IMR-90 (cell line): ENCODE data around the gene NKAIN2. TPM values are rescaled to one million over a fixed set of nuclear protein-coding genes. Genes with fewer than 3 reads are reported as not detected.

Source experiments
- ATAC-seq: fragments of 200-7000 bp; cut with Tn5 transposase; 2 replicates; pipeline ENCODE4 v1.9.1; 2020; ENCODE audit warnings: low read depth, mild to moderate bottlenecking, moderate library complexity
- BruUV-seq: library from RNA; stranded (reverse); fragments of 400-500 nt; replicated peaks from 2 replicates; lab custom pipeline; 2021; lab: Mats Ljungman, UMichigan
- CTCF ChIA-PET: fragments of 300-600 bp; formaldehyde crosslinking; extraction: SDS; loops from one replicate; lab custom pipeline; 2021; ENCODE audit warnings: antibody characterized with exemption; lab: Yijun Ruan, JAX
- POLR2A ChIA-PET: fragments of 300-600 bp; sonication (Branson Sonifier 250); formaldehyde crosslinking; loops from one replicate; lab custom pipeline; 2022; ENCODE audit warnings: antibody characterized with exemption; ENCODE audit not compliant: unreplicated experiment; lab: Charles Lee
- DNase-seq: peaks from one replicate; pipeline ENCODE4 v3.0.0; 2013
- H2AFZ ChIP-seq: replicated peaks from 2 replicates; pipeline ENCODE3; 2013; ENCODE audit warnings: low read length, mild to moderate bottlenecking; ENCODE audit not compliant: poor library complexity
- H2AK5ac ChIP-seq: 2 replicates; pipeline ENCODE4 v1.6.1; 2013; ENCODE audit warnings: low read depth, low read length, inconsistent platforms
- H2AK9ac ChIP-seq: replicated peaks from 2 replicates; pipeline ENCODE3; 2013; ENCODE audit warnings: mild to moderate bottlenecking, low read depth, low read length, moderate library complexity; ENCODE audit not compliant: poor library complexity
- H2BK120ac ChIP-seq: 2 replicates; pipeline ENCODE4 v1.6.1; 2013; ENCODE audit warnings: low read depth, low read length, inconsistent platforms
- H2BK15ac ChIP-seq: 3 replicates; pipeline ENCODE4 v1.6.1; 2013; ENCODE audit warnings: low read depth, low read length, inconsistent platforms
- H2BK20ac ChIP-seq: 2 replicates; pipeline ENCODE4 v1.6.1; 2013; ENCODE audit warnings: low read depth, mild to moderate bottlenecking, inconsistent platforms, low read length, moderate library complexity
- H2BK5ac ChIP-seq: 2 replicates; pipeline ENCODE4 v1.6.1; 2013; ENCODE audit warnings: mild to moderate bottlenecking, low read depth, low read length, inconsistent platforms; ENCODE audit not compliant: poor library complexity, severe bottlenecking
- H3K14ac ChIP-seq: replicated peaks from 2 replicates; pipeline ENCODE4 v1.6.1; 2013; ENCODE audit warnings: low read depth, low read length, inconsistent platforms
- H3K18ac ChIP-seq: 2 replicates; pipeline ENCODE4 v1.6.1; 2013; ENCODE audit warnings: low read depth, low read length, control low read depth
- H3K23ac ChIP-seq: 2 replicates; pipeline ENCODE4 v1.6.1; 2013; ENCODE audit warnings: low read depth, low read length, inconsistent platforms
- H3K27ac ChIP-seq: 2 replicates; pipeline ENCODE4 v1.5.1; 2013; ENCODE audit warnings: mild to moderate bottlenecking, control low read depth, low read length; ENCODE audit not compliant: insufficient read depth
- H3K27me3 ChIP-seq: 2 replicates; pipeline ENCODE4 v1.6.1; 2013; ENCODE audit warnings: low read length; ENCODE audit not compliant: control insufficient read depth, insufficient read depth
- H3K36me3 ChIP-seq: 2 replicates; pipeline ENCODE4 v1.6.1; 2013; ENCODE audit warnings: low read length, mixed read lengths; ENCODE audit not compliant: control insufficient read depth, insufficient read depth
- H3K4ac ChIP-seq: 2 replicates; pipeline ENCODE4 v1.6.1; 2013; ENCODE audit warnings: low read depth, low read length, inconsistent platforms
- H3K4me1 ChIP-seq: 2 replicates; pipeline ENCODE4 v1.6.1; 2013; ENCODE audit warnings: low read length, mixed read lengths; ENCODE audit not compliant: control insufficient read depth, insufficient read depth
- H3K4me2 ChIP-seq: 2 replicates; pipeline ENCODE4 v1.6.1; 2013; ENCODE audit warnings: low read depth, mild to moderate bottlenecking, control low read depth, low read length, moderate library complexity
- H3K4me3 ChIP-seq: 2 replicates; pipeline ENCODE4 v1.5.1; 2013; ENCODE audit warnings: low read depth, mild to moderate bottlenecking, control low read depth, low read length, moderate library complexity; ENCODE audit not compliant: insufficient read depth
- H3K56ac ChIP-seq: 2 replicates; pipeline ENCODE4 v1.6.1; 2013; ENCODE audit warnings: low read length, inconsistent platforms; ENCODE audit not compliant: insufficient read depth; ENCODE audit errors: extremely low read depth
- H3K79me1 ChIP-seq, 2 experiments: 2 replicates each; pipeline ENCODE4 v1.6.1; 2013; ENCODE audit warnings: low read length in 2 of 2, inconsistent platforms in 1 of 2, low read depth in 1 of 2
- H3K9ac ChIP-seq: 2 replicates; pipeline ENCODE4 v1.6.1; 2013; ENCODE audit warnings: low read depth, low read length, control low read depth
- H3K9me1 ChIP-seq: 2 replicates; pipeline ENCODE4 v1.6.1; 2013; ENCODE audit warnings: low read length, inconsistent platforms; ENCODE audit not compliant: insufficient read depth
- H3K9me3 ChIP-seq: 2 replicates; pipeline ENCODE4 v1.6.1; 2013; ENCODE audit warnings: low read length; ENCODE audit not compliant: control insufficient read depth, insufficient read depth
- H4K20me1 ChIP-seq: 2 replicates; pipeline ENCODE4 v1.6.1; 2013; ENCODE audit warnings: low read length, inconsistent platforms; ENCODE audit not compliant: insufficient read depth
- H4K5ac ChIP-seq: 2 replicates; pipeline ENCODE4 v1.6.1; 2013; ENCODE audit warnings: mild to moderate bottlenecking, low read depth, low read length, control low read depth
- H4K8ac ChIP-seq, 2 experiments: 2 replicates each; pipeline ENCODE4 v1.6.1; 2013; ENCODE audit warnings: low read depth in 2 of 2, low read length in 2 of 2, control low read depth in 1 of 2, inconsistent platforms in 1 of 2
- H4K91ac ChIP-seq: 2 replicates; pipeline ENCODE4 v1.6.1; 2013; ENCODE audit warnings: low read depth, low read length, inconsistent platforms; ENCODE audit not compliant: insufficient read depth
- MAFK ChIP-seq: IDR thresholded peaks from 2 replicates; pipeline ENCODE4 v1.6.1; 2012; ENCODE audit warnings: low read depth, low read length, improper control_type of control experiment
- NFE2L2 ChIP-seq: fragments of 150-350 bp; IDR thresholded peaks from 2 replicates; pipeline ENCODE4 v1.6.1; 2016; ENCODE audit warnings: low read depth, mild to moderate bottlenecking, low read length
- RCOR1 ChIP-seq: IDR thresholded peaks from 2 replicates; pipeline ENCODE4 v1.6.1; 2012; ENCODE audit warnings: mild to moderate bottlenecking, low read length, improper control_type of control experiment; ENCODE audit not compliant: insufficient replicate concordance
- dilution Hi-C: fragments of 300-500 bp; cut with HindIII; formaldehyde crosslinking; loops from one replicate; pipeline ENCODE4 v1.14.3; 2018; ENCODE audit warnings: low sequenced_read_pairs; ENCODE audit not compliant: unreplicated experiment
- in situ Hi-C: fragments of 300-500 bp; cut with MboI; formaldehyde crosslinking; loops from 3 replicates; pipeline ENCODE4 v1.14.3; 2019; ENCODE audit warnings: low sequenced_read_pairs, inconsistent platforms, mixed read lengths
- intact Hi-C: fragments of 100-400 bp; cut with micrococcal nuclease; formaldehyde crosslinking; loops from 2 replicates; pipeline ENCODE4 v1.10.0; 2022
- polyA plus RNA-seq, 3 experiments: library from polyadenylated mRNA; depleted of rRNA; stranded (reverse); fragments of >200 nt; gene quantifications; 2 replicates each; pipeline ENCODE4 v1.2.3, GENCODE V29; 2012; ENCODE audit warnings: low replicate concordance in 1 of 3
- total RNA-seq: library from RNA; depleted of rRNA; stranded (reverse); fragments of >200 nt; gene quantifications from 2 replicates; pipeline ENCODE4 v1.2.3, GENCODE V29; 2012

Gene NKAIN2
- total and polyA plus RNA-seq, 2 of the 4 experiments (the other 2 are of a cell fraction) = not detected

GRCh38 chr6:124793398-124793797 is 989.7 kb downstream of the NKAIN2 start:
- Histone ChIP-seq H3K23ac (no peak overlapping the region), H2BK20ac (no peak overlapping the region), H3K9me1 (no peaks in the 10 kb centered on the region), H3K4ac (no peak overlapping the region), H3K56ac (no peak overlapping the region), H4K8ac (no peak overlapping the region), H3K79me1 (no peaks in the 10 kb centered on the region), H3K4me1 (no peaks in the 10 kb centered on the region), H2AFZ (no peak overlapping the region), H3K4me2 (no peak overlapping the region), H3K18ac (no peak overlapping the region), H3K4me3 (no peak overlapping the region), H2AK5ac (no peak overlapping the region), H3K14ac (no peak overlapping the region), H3K9ac (no peak overlapping the region), H3K27ac (no peak overlapping the region), H3K36me3 (no peaks in the 10 kb centered on the region), H2BK15ac (no peak overlapping the region), H2BK5ac (no peak overlapping the region), H4K5ac (no peak overlapping the region), H4K20me1 (no peaks in the 10 kb centered on the region), H3K27me3 (no peaks in the 10 kb centered on the region), H4K91ac (no peak overlapping the region), H2AK9ac (no peak overlapping the region), H2BK120ac (no peak overlapping the region), H3K9me3 (no peaks in the 10 kb centered on the region)
- no TSS peak for BruUV-seq
- DNase-seq (no peak), ATAC-seq (no peak)
- ChIA-PET CTCF (no interaction called here), POLR2A (no interaction called here)
- TF ChIP-seq NFE2L2 (no peak), RCOR1 (no peak), MAFK (no peak)
- in situ Hi-C loops = no loop called here
- intact Hi-C loops = no loop called here
- dilution Hi-C loops = no loop called here
